ENCODE results near the gene BOD1L1.

BOD1L1 gene
- 144 to 309 (median 224) reads per million in 4 donors for total RNA-seq

- peak; percentile 55 to 90 (median 63) for DNase-seq
These were observed at the start of gene BOD1L1 for GRCh38 chr4:13627606-13628311. TSS of gene BOD1L1 (minus strand) at chr4:13627725. CDS start at chr4:13627587, 138 bp downstream.

GRCh38 chr4:13674971-13675370, 47.4 kb upstream of the BOD1L1 start:
- DNase-seq: no peak

GRCh38 chr4:13673167-13673566, 45.6 kb upstream of the BOD1L1 start:
- DNase-seq: no peak

GRCh38 chr4:13670456-13671160, 43.1 kb upstream of the BOD1L1 start:
- DNase-seq: no peak

GRCh38 chr4:13665701-13666660, 38.5 kb upstream of the BOD1L1 start:
- no peak for DNase-seq

GRCh38 chr4:13659341-13660070, 32.0 kb upstream of the BOD1L1 start:
- DNase-seq: no peak

GRCh38 chr4:13656569-13657405, 29.3 kb upstream of the BOD1L1 start:
- peak in 4 of 5 donors; percentile 28 to 49 (median 37) for DNase-seq

- DNase-seq: peak; percentile 45 to 68 (median 61)
These were observed 26.8 kb upstream of the BOD1L1 start for GRCh38 chr4:13654162-13654797.

GRCh38 chr4:13653766-13654161, 26.2 kb upstream of the BOD1L1 start:
- no peak for DNase-seq

GRCh38 chr4:13647031-13647430, 19.5 kb upstream of the BOD1L1 start:
- no peak for DNase-seq

GRCh38 chr4:13645075-13645474, 17.6 kb upstream of the BOD1L1 start:
- DNase-seq: no peak

- no peak for DNase-seq
These were observed 14.8 kb upstream of the BOD1L1 start for GRCh38 chr4:13642170-13642950.

GRCh38 chr4:13641084-13641483, 13.6 kb upstream of the BOD1L1 start:
- no peak for DNase-seq

- DNase-seq: no peak
These were observed 12.8 kb upstream of the BOD1L1 start for GRCh38 chr4:13640149-13640940.

- DNase-seq: no peak
These were observed 7.8 kb upstream of the BOD1L1 start for GRCh38 chr4:13635286-13635799.

GRCh38 chr4:13633671-13634070, 6.1 kb upstream of the BOD1L1 start:
- no peak for DNase-seq

- peak in 3 of 5 donors; percentile 6 to 19 (median 14) for DNase-seq
These were observed 333 bp downstream of the BOD1L1 start for GRCh38 chr4:13627178-13627605.

- DNase-seq: no peak
These were observed 890 bp downstream of the BOD1L1 start for GRCh38 chr4:13626492-13627177.

Data from T-helper 1 cell (primary cell).